HUDEP-2 (cell line): ENCODE data around the gene CCR2.
"Not testable (repeated sequence)": the region's sequence is repeated elsewhere in the genome, so short reads cannot be mapped to it uniquely, and the experiment has no call there.

Experiments used
- DNase-seq, 76 experiments: peaks; one replicate each; lab custom pipeline; 2025; ENCODE audit not compliant: unreplicated experiment in 76 of 76; lab: John Stamatoyannopoulos, UW

CCR2 gene

GRCh38 chr3:46353647-46354410 is at the start of gene CCR2:
Gene CCR2 (plus strand): TSS chr3:46354111. CDS start chr3:46357528, 3,417 bp downstream.
- no peak for DNase-seq

DNA sequence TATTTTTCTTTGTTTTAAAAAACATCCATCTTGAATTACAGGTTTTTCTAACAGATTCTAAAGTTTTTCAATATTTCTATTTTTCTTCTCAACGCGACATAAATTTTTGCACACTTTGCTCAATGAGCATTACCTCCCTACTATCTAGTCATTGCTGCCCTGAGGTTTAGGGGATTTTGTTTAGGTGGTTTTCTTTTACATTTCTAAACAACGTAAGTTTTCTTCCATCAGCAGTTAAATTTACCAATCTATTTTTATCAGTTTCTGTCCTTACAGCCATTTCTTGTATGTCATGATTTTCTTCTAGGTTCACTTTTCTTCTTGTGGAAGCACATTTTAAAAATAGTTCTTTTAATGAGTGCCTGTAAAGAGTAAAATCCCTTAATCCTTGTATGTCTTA is 49.2 kb upstream of the CCR2 start:
- DNase-seq: no peak

GRCh38 chr3:46312991-46313390 is 40.9 kb upstream of the CCR2 start:
- no peak for DNase-seq

- no peak for DNase-seq
Observed at GRCh38 chr3:46314517-46314916, 39.4 kb upstream of the CCR2 start.

- no peak for DNase-seq
Observed at GRCh38 chr3:46316206-46316605, 37.7 kb upstream of the CCR2 start.

DNA sequence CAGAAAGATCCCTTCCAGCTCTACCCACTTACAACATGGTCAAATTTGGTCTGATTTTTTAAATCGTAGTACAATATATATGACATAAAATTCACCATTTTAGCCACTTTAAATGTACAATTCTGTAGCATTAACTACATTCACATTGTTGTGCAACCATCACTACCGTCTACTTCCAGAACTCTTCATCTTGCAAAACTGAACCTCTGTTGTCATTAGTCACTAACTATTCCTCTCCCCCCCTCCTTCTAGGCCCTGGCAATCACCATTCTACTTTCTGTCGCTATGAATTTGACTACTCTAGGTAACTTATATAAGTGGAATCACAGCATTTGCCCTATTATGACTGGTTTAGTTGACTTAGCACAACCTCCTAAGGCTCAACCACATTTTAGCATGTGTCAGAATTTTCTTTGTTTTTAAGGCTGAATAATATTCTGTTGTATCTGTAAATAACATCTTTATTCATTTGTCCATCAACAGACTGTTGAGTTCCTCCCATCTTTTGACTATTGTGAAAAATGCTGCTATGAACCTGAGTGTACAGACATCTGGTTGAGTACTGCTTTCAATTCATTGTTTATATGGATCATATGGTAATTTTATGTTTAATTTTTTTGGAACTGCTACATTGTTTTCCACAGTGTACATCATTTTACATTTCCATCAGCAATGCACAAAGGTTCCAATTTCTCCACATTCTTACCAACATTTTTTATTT is 35.5 kb upstream of the CCR2 start:
- DNase-seq: no peak

GRCh38 chr3:46321461-46322104 is 32.3 kb upstream of the CCR2 start:
- DNase-seq: no peak

DNA sequence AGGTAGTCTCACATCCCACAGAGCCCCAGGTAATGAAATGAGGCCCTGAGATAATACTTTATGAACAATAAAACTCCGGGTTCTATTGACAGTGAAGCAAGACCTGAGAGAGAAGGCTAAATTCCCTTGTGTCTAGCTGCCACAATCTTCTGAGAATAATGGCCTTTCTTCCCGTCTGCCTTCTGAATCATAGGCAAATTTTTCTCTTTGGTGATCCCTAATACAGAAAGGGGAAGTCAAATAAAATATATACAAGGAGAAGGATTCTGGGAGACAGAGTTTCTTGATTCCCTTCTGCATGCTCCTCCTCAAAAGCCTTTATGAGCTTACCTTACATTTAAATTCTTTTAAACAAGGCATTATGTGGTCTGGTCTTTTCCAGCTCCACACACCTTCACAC is 29.9 kb upstream of the CCR2 start:
- DNase-seq: no peak

- no peak for DNase-seq
Observed at GRCh38 chr3:46325645-46326300, 28.1 kb upstream of the CCR2 start.

- not testable (repeated sequence) for DNase-seq
Observed at GRCh38 chr3:46330676-46331075, 23.2 kb upstream of the CCR2 start.

DNA sequence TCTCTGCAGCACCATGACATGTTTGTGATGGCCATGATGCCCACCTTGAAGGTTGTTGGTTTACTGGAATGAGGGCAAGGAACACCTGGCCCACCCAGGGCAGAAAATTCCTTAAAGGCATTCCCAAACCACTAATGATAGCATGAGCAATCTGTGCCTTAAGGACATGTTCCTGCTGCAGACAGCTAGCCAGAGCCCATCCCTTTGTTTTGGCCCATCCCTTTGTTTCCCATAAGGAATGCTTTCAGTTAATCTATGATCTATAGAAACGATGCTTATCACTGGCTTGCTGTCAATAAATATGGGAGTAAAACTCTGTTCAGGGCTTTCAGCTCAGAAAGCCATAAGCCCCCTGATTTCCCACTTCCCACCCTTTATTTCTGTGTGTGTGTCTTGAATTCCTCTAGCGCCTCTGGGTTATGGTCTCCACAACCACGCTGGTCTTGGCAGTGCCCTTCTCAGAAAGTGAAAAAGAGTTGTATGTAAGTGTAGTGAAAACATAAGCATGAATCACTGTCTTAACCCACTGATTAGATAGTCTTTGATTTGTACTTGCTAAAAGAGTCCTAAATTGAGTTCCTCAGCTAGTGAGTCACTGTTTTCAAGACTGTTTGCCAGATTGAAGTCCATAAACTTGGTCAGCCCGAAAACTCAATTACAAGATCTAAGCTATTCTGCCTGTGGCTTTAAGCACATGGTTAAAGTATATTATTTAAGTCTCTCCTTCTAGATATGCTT is 19.0 kb upstream of the CCR2 start:
- no peak for DNase-seq

- no peak for DNase-seq
Observed at GRCh38 chr3:46335541-46335940, 18.4 kb upstream of the CCR2 start.

- DNase-seq: no peak
Observed at GRCh38 chr3:46337911-46338310, 16.0 kb upstream of the CCR2 start.

- no peak for DNase-seq
Observed at GRCh38 chr3:46338840-46339239, 15.1 kb upstream of the CCR2 start.

DNA sequence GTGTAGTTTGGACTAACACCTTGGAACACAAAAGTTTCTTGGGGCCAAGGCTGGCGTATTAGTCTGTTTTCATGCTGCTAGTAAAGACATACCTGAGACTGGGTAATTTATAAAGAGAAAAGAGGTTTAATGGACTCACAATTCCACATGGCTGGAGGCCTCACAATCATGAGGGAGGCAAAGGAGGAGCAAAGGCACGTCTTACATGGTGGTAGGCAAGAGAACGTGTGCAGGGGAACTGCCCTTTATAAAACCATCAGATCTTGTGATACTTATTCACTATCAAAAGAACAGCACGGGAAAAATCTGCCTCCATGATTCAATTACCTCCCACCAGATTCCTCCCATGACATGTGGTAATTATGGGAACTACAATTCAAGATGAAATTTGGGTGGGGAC is 9.4 kb upstream of the CCR2 start:
- DNase-seq: no peak

DNA sequence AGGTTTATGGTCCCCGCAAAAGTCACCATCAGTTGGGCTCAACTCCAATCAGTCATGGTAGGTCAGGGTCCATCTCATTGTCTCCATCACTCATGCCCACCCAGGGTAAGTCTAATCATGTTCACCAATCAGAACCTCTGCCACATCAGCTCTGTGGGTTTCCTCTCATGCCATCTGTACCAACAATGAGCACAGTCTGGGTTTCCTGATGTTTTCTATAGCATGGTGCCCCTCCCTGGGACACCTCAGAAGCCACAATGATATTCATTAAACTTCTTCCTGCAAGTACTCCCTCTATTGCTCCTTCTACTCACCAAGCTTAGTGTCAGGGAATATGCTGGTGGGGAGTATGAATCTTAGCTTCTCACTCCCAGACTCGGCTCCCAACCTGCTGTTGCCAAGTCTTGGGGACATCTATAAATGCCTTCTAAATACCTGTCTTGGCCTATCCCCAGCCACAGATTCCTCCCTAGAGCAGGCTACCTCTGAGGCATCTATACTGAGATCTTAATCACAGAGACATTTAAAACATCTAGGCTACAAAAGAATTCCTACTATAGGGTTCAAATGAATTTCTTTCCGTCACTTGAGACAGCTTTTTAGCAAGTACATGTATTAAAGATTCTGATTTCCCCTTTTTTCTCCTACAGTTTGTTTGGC is 5.0 kb upstream of the CCR2 start:
- DNase-seq: no peak

DNA sequence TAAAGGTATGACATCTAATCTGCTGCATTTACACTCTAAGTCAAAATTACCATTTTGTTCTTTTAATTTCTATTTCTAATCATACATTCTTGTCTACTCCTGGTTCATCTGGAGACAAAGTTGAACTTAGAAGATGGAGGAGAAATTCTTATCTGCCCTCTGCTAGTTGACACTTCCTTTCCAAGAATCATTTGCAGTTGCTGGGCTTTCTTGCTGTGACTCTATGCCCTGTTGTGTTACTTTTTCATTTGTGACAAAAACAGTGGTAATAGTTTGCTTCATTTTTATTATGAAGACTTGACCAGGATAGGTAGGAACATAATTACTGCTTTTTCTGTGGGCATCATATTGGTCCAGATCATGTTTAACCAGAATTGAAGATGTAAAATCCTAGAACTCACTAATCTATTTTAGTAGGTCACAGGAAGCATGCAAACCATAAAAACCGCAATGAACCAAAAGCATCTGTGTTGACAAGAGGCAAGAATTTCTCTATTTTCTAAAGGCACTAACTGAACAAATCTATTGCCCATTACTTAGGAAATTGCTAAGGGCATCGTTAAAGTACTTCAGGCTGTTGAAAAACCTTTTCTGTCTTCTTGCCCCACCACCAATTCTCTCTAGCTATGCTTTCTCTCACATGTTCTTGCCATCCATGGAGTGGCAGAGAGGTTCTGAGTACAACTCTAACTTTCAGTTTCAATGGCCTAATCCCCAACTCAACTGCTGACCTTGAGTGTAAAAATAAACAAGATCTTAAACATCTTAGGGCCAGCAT is 4.2 kb upstream of the CCR2 start:
- DNase-seq: no peak

DNA sequence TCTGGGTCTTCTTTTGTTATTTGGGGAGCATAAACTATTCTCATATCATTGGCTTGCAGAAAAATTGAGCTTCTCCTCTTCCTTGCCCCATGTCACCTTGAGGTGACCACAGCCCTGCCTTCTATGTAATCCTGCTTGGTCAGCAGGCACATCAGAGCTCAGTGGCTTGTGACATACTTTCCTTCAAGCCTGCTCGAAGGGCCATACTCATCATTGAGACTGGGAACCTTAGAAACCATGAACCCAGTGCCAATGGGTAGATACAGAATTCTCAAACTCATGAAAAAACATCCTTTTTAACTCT is 3.7 kb upstream of the CCR2 start:
- DNase-seq: no peak

- DNase-seq: no peak
Observed at GRCh38 chr3:46351646-46352045, 2.3 kb upstream of the CCR2 start.

DNA sequence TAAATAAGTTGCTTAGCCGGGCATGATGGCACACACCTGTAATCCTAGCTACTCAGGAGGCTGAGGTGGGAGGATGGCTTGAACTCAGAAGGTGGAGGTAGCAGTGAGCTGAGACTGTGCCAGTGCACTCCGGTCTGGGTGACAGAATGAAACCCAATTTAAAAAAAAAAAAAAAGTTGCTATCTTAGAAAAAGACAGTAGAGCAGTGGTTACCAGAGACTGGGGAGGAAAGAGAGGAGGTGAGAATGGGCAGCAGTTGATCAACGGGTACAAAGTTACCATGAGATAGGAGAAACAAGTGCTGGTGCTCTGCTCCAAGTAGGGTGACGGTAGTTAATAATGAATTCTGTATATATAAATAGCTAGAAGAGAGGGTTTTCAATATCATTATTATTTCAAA is 821 bp upstream of the CCR2 start:
- DNase-seq: no peak
